ENCODE measurements around the gene BTBD9.

BTBD9 gene

DNA sequence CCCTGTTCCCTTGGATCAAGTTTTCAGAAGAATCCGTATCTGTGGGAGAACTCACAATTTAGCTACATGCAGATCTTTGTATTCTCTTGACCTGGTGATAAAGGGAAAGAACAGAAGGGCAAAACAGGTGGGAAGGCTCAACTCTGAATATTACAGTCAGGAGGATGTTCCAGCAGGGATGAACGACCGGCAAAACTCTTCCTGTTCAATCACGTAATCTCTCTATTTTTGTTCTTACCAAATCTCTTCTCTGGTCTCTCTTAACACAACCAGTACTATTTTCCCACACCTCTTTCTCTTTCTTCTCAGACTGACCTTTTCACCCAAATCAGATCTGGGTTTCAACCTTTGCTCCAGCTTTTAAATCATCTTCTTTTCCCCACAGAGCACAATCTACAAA lies 371.4 kb downstream of the BTBD9 start:
- POLR2A ChIA-PET, result no interaction called here
- TF ChIP-seq CTCF (IDR thresholded peaks at IDR 0.05; ENCODE audit: insufficient read depth, low read length, missing control alignments), result no peak
- no peak for DNase-seq (ENCODE audit: low read depth, low spot score)
- CTCF ChIA-PET, result interaction anchor here (0.9 to 1.6 kb wide), 3 partner anchors 8 to 36 kb away, joined by 3 to 4 read pairs (median 3); no protein-coding TSS in a partner anchor
- no peak overlapping the region for H3K4me3 ChIP-seq (ENCODE audit: low read depth, low read length)

GRCh38 chr6:38266921-38267354 lies 372.8 kb downstream of the BTBD9 start:
- no peak for DNase-seq (ENCODE audit: low read depth, low spot score)
- no peak for TF ChIP-seq CTCF (IDR thresholded peaks at IDR 0.05; ENCODE audit: insufficient read depth, low read length, missing control alignments)
- CTCF ChIA-PET, result interaction anchor here (0.5 to 1.6 kb wide), 3 partner anchors 37 to 227 kb away, joined by 3 to 6 read pairs (median 3); no protein-coding TSS in a partner anchor
- H3K4me3 ChIP-seq (ENCODE audit: low read depth, low read length), result no peak overlapping the region
- POLR2A ChIA-PET, result no interaction called here

DNA sequence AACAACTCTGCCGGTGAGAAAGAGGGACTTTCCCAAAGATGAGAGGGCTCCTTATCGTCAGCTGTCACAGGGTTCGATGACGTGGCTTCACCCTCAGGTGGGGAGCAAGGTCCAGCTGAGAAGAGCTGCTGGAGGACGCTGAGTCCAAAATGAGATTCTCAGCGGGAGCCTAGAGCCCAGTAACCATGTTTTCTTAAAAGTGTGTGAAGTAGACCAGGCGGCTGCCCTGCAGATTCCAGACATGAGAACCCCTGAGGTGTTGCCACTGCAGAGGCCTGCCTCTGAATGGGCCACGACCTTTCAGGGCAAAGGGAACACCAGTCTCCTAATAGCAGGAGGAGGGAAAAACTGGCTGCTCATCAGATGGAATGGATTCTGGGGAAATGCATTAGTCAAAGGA lies 375.1 kb downstream of the BTBD9 start:
- CTCF ChIA-PET, result no interaction called here
- H3K4me3 ChIP-seq (ENCODE audit: low read depth, low read length), result no peak overlapping the region
- TF ChIP-seq CTCF (IDR thresholded peaks at IDR 0.05; ENCODE audit: insufficient read depth, low read length, missing control alignments), result no peak
- POLR2A ChIA-PET, result no interaction called here
- no peak for DNase-seq (ENCODE audit: low read depth, low spot score)

GRCh38 chr6:38262609-38263008 lies 377.1 kb downstream of the BTBD9 start:
- DNase-seq (ENCODE audit: low read depth, low spot score), result no peak
- no peak for TF ChIP-seq CTCF (IDR thresholded peaks at IDR 0.05; ENCODE audit: insufficient read depth, low read length, missing control alignments)
- POLR2A ChIA-PET, result interaction anchor here (0.9 kb wide), 1 partner anchor 17 kb away, joined by 3 read pairs; no protein-coding TSS in a partner anchor
- CTCF ChIA-PET, result no interaction called here
- H3K4me3 ChIP-seq (ENCODE audit: low read depth, low read length), result no peak overlapping the region

DNA sequence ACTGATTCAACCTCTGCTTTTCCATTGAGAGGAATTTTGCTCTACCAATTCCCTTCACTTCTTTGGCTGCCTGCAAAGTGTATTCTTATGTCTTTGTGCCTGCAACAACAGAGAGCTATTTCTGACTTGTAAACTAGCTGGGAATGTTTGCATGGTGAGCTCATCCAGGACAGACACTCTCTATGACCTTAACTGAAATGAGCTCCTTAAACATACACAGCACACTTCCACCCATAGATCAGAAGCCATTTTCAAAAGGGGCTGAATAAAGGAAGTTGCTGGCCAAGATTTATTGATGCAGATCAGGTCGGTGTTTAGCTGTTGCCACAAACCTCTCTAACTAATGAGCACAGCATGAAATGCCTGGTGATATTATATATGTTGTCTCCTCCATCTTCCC lies 377.7 kb downstream of the BTBD9 start:
- ChIA-PET POLR2A (interaction anchor here (0.9 kb wide), 1 partner anchor 17 kb away, joined by 3 read pairs; no protein-coding TSS in a partner anchor), CTCF (interaction anchor here (1.2 kb wide), 1 partner anchor 65 kb away, joined by 3 read pairs; no protein-coding TSS in a partner anchor)
- peak; percentile 57 for DNase-seq (ENCODE audit: low read depth, low spot score)
- peak overlapping the region; percentile 18; the same call in 1 of the 2 replicates for H3K4me3 ChIP-seq (ENCODE audit: low read depth, low read length)
- no peak for TF ChIP-seq CTCF (IDR thresholded peaks at IDR 0.05; ENCODE audit: insufficient read depth, low read length, missing control alignments)

DNA sequence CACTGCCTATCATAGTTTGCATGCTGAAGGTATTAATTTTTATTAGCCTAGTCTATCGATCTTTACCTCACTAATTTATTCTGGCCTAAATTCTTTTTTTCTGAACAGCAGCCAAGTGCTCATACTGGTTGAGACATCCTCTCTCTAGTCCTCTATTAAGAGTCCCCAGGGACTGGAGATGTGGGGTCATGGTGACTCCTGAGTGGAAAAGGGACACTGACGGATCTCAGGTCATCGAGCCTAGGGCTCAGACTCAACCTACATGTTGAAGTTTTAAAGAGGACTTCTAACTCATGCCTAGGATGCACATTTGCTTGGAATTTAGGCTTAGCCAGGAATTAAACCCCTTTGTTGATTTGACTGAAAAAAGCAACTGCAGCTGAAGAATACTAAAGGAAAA lies 378.1 kb downstream of the BTBD9 start:
- POLR2A ChIA-PET, result interaction anchor here (0.9 kb wide), 1 partner anchor 18 kb away, joined by 3 read pairs; no protein-coding TSS in a partner anchor
- TF ChIP-seq CTCF (IDR thresholded peaks at IDR 0.05; ENCODE audit: insufficient read depth, low read length, missing control alignments), result no peak

More for the DNA sequence above, 378.1 kb downstream of the BTBD9 start:
- CTCF ChIA-PET, result interaction anchor here (1.2 to 1.8 kb wide), 2 partner anchors 16 to 64 kb away, joined by 3 to 6 read pairs; no protein-coding TSS in a partner anchor
- DNase-seq (ENCODE audit: low read depth, low spot score), result no peak
- no peak overlapping the region for H3K4me3 ChIP-seq (ENCODE audit: low read depth, low read length)

Measured in AG04449 (cell line).